ENCODE data around the gene CDC42BPA. TPM values are rescaled to one million over a fixed set of nuclear protein-coding genes. Genes with fewer than 3 reads are reported as not detected.
"Not testable (repeated sequence)": the region's sequence is repeated elsewhere in the genome, so short reads cannot be mapped to it uniquely, and the experiment has no call there.

CDC42BPA gene
- total RNA-seq, 2 donors from 2014 or later: 35.3 to 41.0 TPM

DNA sequence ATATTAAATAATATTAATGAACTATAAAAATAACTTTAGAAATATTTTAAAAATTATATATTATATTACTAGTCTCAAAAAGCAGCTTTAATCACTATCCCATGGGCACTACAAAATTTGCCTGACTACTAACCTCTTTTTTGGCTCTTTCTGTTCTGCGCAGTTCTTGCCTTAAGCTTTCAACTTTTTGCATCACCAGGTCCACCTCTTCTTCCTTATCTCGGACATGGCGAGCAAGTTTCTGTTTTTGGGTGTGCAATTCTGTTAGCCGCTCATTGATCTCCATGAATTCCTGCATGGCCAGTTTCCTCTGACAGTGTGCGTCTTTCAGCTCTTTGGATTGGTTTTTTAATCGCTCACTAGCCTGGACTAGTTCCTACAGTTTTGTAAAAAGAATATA, 205.8 kb downstream of the CDC42BPA start:
- intact Hi-C loops (cut with DNase I): no loop called here
- no peak for DNase-seq
- ATAC-seq: no peak

DNA sequence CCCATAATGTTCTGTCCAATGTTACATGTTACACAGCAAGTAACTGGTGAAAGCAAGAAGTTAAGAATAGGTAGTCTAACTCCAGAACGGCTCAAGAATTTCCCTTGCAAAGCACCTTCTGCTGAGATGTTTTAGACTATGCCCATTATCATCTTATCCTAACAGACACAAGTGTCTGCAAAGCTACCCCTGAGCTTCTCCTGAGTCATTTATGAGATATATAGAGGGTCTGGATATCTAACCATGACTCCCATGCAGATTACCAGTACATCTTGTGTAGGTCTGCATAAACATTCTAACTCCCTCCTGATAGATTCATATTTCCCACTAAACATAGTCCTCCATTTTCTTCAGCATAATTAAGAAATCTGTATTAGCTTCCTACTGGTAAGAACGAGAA, 206.5 kb downstream of the CDC42BPA start:
- no peak for DNase-seq
- intact Hi-C loops (cut with DNase I): no loop called here
- ATAC-seq: no peak

DNA sequence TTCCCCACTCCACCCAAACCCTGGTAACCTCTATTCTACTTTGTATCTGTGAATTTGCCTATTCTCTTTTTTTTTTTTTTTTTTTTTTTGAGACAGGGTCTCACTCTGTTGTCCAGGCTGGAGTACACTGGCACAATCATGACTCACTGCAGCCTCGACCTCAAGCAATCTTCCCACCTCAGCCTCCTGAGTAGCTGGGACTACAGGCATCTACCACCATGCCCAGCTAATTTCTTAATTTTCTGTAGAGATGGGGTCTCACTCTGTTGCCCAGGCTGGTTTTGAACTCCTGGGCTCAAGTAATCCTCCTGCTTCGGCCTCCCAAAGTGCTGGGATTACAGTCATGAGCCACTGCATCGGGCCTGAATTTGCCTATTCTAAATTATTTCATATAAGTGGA, 213.0 kb downstream of the CDC42BPA start:
- ATAC-seq; intact Hi-C loops (cut with DNase I); DNase-seq: not testable (repeated sequence)

DNA sequence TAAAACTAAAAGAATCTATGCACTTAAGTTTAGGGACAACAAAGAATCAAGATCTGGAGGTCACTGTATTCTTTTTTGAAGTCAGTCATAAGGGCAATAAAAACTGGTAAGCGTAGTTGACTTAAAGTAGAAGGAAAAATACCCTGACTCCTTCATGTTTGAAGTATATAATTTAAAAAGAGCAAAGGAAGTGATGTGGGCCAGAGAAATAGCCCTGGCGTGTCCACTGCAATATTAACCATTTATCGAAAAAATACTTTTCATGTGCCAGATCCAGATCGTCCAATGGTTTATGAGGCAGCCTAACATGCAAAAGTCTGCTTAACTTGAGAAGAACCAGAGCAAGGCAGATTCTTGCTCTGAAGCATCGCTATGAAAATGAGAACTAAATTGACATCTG, 216.2 kb downstream of the CDC42BPA start:
- intact Hi-C loops (cut with DNase I): no loop called here

DNA sequence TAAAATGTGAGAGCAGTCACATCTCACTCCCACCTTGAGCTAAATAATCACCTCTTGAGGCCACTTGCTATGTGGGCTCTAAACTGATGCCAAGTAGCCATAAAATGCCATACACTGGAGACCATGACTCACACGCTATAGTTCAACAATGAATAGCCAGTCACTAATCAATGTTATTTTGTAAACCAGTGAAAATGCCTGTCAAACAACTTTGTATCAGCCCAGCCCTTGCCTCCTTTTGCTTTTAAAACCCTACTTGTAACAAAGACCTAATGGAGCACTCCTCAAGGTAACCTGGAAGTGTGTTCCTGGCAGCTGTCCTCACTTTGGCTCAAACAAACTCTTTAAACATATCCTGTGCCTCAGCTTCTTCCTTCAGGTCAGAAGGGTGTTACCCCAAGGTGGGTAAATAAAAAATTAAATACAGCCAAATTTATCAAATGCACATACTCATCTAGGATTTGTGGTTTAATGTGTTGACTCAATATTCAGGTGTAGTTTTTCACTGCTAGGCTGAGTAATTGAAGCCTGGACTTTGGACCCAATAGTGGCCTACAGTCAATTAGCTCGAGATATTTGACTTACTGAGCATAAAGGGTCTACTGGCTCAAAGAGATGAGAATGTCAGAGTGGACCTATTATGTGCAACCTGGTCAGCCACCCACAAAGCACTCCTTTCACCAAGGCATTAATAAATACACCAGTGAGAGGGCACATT, 223.9 kb downstream of the CDC42BPA start:
- DNase-seq: no peak
- intact Hi-C loops (cut with DNase I): no loop called here
- no peak for ATAC-seq

More for the DNA sequence above, 216.2 kb downstream of the CDC42BPA start:
- DNase-seq (no peak), ATAC-seq (no peak)

DNA sequence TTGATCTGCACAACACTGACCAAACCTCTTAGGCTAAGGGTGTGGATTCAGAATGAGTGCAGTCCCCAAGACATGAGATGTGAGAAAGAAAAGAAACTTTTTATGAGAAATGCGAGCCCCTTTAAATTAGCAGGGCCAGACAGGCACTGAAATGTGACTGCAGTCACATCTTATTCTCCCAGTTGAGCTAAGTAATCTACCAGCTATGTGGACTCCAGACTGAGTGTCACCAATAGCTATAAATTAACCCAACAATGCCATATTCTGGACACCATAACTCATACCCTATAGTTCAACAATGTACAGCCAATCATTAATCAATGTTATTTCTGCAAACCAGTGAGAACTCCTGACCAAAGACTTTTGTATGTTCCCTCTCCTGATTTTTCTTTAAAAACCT, 225.0 kb downstream of the CDC42BPA start:
- DNase-seq (no peak), ATAC-seq (no peak)
- intact Hi-C loops (cut with DNase I): no loop called here

DNA sequence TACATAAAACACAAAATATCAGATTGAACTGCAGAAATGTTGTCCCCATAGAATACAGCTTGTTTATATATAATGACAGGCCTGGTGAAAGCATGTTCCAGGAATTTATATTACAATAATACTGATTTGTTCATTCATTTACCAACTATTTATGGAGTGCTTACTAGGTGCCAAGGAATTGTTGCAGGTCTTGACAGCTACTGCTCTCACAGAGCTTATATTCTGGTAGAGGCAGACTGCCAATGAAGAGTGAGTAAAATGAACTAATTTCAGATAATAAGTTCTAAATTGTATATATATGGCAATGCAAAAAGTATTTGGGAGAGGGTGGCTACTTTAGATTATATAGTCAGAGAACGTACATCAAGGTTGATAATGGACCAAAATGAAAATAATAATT, 226.2 kb downstream of the CDC42BPA start:
- intact Hi-C loops (cut with DNase I): no loop called here
- DNase-seq (no peak), ATAC-seq (no peak)

DNA sequence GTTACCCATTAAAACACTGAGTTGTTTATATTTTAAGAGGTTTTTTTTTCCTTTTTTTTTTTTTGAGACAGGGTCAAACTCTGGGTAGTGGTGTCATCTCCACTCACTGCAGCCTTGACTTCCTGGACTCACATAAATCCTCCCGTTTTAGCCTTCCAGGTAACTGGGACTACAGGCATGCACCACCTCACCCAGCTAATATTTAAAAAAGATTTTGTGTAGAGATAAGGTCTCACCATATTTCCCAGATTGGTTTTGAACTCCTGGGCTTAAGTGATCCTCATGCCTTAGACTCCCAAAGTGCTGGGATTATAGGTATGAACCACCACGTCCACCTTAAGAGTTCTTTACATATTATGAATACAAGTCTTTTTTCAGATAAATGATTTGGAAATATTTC, 231.7 kb downstream of the CDC42BPA start:
- DNase-seq (no peak), ATAC-seq (no peak)
- intact Hi-C loops (cut with DNase I): no loop called here

DNA sequence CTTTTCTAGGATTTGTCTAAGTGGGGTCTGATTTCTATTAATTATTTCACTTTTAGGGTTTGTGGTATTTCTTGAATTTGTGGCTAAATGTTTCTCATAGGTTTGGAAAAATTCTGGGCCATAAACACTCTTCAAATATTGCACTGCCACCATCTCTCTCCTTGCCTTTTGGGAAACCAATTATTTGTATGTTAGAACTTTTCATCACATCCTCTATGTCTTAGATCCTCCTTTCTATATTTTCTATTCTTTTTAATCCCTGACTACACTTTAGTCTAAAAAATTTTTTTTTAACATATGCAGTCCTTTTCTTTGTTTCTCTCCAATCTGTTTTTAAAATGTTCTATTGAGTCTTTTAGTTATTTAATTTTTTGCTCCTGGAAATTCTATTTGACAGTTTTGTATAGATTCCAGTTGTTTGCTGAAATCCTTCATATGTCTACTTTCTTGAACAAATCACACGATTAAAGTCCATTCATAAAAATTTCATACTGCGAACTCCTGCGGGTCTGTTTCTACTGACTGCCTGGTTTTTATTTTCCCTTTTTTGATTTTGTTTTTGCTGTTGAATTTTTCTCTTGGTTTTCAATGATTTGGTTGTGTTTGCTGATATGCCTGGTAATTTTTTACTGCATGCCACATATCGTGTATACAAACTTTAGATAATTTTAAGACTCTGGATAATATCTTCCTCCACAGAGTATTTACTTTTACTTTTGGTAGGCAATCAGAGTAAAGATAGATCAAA, 235.1 kb downstream of the CDC42BPA start:
- intact Hi-C loops (cut with DNase I): no loop called here

DNA sequence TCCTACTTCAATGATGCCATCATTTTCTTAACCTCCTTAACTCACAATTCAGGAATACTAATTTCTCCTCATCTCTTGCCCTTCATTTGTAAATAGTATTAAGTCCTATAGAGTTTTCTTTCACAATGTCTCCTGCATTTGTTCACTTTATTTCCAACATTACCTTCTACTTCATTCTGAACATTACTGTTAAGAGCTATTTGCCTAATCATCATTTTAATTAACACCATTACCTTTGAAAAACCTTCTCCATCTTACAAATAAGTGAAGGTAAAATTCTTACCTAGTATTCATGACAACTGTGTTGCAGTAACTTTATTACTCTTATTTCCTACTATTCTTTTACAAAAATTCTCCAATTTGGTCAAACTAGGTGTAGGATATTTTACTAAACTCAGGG, 240.5 kb downstream of the CDC42BPA start:
- intact Hi-C loops (cut with DNase I): no loop called here
- DNase-seq (no peak), ATAC-seq (no peak)

More for the DNA sequence above, 235.1 kb downstream of the CDC42BPA start:
- ATAC-seq (no peak), DNase-seq (no peak)

DNA sequence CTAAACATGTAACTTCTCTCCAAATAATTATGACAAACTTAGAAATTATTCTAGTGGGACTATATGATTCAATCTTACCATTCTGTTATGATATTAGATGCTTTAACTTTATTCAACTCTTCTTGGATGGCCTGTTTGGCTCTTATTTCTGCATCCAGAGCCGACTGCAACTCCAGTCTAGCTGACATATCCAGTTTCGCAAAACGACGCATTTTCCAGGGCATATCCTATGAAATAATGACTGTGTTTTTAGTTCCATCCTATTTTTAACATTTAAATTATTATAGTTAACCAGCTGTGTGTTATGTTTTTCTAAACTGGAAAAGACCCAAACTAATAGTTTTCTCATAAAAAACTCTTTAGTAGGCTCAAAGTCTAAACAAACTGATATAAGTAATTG, 244.5 kb downstream of the CDC42BPA start:
- DNase-seq (no peak), ATAC-seq (no peak)
- intact Hi-C loops (cut with DNase I): no loop called here

DNA sequence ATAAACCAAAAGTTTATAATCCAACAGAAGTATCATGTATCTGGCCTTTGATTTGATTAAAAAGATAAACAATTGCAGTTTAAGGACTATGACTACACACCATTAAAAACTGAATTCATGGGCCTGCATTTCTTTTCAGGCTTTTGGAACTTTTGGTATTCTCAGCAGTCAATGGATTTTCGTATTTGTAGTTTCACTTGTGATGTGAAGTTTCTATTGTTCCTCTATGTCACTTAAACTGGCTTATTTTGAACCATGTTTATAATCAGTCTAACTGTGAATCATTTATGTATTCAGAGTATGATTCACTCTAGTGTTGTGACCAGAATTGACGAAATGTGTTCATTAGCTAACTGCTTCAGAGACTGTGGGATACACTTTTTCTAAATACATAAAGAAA, 245.3 kb downstream of the CDC42BPA start:
- DNase-seq: no peak
- no peak for ATAC-seq
- intact Hi-C loops (cut with DNase I): no loop called here

DNA sequence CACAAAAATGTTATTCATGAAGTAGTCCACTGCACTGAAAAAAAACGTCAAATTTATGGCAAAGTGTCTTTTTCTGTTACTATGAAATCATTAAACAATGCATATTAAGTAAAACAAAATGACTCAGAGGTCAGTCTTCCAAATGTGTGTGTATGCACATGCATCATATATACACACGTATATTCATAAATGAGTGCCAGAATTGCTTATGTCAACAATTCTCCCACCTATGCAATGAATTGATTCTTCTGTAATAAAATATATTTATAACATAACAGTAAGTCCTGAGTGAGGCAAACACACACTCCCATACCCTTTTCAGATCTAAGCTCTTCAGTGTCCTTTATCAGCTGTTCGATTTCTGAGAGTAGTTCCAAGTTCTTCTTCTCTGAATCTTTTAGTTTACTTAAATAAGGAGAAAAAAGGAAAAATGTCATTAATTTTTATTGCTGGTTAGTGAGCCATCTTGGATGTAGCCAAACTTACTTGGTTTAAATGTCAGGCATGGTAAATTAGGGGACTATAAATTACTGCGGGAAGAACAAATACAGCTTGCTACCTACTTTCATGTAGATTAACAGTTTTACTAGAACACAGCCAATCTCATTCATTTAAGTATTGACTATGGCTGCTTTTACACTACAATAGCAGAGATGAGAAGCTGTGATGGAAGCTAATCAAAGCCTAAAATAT, 246.3 kb downstream of the CDC42BPA start:
- no peak for DNase-seq
- no peak for ATAC-seq
- intact Hi-C loops (cut with DNase I): no loop called here

DNA sequence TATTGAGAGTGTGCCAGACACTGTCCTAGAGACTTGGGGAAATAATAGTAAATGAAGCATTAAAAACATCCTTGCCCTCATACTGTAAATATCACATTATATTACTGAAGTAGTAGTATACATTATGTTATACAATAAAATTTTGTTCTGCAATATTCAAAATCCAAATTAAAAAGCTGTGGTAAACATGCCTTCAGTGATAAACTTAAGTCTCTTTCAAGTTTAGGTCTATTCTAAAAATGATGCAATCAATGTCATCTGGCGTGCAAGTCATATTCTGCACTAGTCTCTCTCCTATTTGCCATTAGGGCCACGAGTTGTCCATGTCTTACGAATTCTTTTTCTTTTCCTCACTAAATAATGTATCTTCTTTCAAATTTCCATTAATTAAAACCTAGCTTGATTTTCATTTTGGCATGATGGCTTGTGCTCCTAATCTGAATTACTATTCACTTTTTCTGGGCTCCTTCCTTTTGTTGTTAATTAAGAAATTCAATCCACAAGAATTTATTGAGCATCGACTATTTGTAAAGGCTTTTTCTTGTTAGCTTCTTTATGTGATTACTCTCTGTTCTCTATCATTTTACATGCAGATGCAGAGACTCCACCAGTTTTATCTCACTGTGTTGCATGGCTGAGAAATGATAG, 247.5 kb downstream of the CDC42BPA start:
- no peak for DNase-seq
- no peak for ATAC-seq
- intact Hi-C loops (cut with DNase I): no loop called here

DNA sequence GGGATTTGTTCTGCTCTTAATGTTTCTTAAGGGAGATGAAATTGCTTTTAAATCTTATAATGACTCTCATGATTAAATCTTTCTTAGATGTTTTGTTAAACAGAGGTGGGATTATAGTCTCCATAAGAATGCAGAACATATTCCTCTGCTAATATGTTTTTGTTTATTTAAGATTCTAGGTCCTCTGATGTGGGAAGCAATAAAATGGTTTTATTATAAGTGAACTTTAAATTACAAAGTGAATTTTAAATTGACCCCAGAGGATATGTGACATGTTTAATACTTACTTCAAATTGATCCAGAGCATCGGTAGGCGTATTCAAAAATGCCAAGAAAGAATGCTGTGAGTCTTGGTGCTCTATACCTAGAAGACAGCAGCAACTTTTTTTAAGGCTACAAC, 248.8 kb downstream of the CDC42BPA start:
- ATAC-seq: no peak
- intact Hi-C loops (cut with DNase I): no loop called here
- no peak for DNase-seq

DNA sequence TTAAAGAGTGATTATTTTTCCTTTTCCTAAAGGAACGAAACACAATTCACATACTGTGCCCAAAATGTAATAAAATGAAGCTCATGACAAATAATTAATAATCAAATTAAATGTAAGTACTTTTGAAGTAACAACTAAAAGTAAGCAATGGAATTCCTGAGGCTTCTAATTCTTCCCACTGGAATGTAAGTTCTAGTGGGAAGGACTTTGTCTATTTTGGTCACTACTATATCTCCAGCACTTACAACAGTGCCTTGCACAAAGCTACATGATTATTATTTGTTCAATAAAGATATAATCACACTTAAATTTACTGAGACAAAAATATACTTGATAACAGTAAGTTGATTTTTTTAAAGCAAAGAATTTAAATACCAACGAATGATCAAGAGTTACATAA, 249.4 kb downstream of the CDC42BPA start:
- ATAC-seq (no peak), DNase-seq (no peak)
- intact Hi-C loops (cut with DNase I): no loop called here

DNA sequence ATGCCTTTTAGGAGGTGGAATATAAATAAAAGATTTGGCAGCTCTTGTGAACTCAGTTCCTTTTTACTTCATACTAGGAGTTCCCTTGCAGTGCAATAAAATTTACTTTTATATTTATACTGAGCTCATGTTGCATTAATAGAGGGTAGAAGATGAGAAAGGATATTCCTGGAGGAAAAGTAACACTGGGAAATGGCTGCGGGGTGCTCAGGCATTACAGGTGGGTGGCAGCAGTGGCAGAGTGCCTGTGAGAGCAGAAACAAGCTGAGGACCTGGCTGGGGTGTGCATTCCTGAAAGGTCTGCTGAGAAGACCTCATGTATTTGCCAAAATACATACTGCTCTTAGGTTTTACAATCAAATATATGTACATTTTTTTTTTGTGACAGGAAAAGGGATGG, 251.3 kb downstream of the CDC42BPA start:
- ATAC-seq (no peak), DNase-seq (no peak)
- intact Hi-C loops (cut with DNase I): no loop called here

DNA sequence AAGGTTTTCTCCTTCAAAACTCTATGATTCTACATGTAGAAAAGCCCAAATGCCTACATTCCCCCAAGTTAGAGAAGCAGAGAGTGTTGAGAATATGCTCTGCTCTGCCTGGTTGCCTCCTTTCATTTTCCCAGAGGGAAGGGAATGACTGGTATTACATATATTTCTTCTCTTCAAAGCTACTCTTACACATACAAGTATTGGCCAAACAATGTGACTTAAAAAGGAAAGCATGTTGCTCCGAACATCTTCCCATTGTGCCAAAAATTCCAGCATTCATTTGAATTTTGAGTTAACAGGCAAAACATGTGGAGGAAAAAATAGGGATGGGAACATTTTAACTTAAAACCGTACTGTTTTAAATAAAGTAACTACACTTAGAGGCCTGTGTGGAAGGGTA, 253.0 kb downstream of the CDC42BPA start:
- no peak for ATAC-seq

DNA sequence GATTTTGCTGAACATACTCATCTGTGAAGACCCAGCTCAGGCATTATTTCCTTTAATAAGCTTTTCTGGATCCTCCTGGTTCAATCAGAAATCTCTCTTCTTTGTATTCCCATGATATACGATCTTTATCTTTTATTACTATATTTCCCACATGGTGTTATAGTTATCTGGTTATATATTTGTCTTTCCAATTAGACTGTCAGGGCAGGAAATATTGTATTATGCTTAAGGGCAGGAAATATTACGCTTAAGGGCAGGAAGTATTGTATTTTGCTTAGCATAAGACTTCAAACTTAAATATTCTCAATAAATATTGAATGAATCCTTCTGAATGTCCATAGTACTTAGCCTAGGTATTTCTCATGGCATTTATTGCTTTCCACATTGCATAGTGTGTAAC, 256.0 kb downstream of the CDC42BPA start:
- intact Hi-C loops (cut with DNase I): no loop called here
- DNase-seq (no peak), ATAC-seq (no peak)

More for the DNA sequence above, 253.0 kb downstream of the CDC42BPA start:
- no peak for DNase-seq
- intact Hi-C loops (cut with DNase I): no loop called here

DNA sequence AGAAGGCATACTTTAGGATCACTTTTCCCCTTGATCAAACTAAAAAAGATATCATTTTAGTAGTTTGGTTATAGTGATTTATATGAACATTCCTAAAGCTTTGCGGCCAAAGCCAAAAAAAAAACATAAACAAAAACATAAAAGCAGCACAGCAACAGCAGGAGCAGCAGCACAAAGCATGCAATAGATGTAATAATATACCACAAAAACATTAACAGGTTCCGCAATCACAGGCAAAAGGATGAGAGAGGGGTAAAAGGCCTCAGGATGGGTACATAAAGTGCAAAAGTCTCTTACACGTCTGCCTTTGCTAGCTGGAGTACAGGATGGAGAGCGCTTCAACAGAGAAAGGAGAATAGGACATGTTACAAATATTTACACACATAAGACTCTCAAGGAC, 259.2 kb downstream of the CDC42BPA start:
- ATAC-seq: no peak
- DNase-seq: no peak
- intact Hi-C loops (cut with DNase I): no loop called here

Data from left cardiac atrium (tissue), 4 donors.